ENCODE results near the gene U2AF1L4.

- no peak for TF ChIP-seq CTCF (IDR thresholded peaks at IDR 0.05)
- TF ChIP-seq EP300 (IDR thresholded peaks at IDR 0.05), result no peak
- no peak for TF ChIP-seq POLR2AphosphoS5 (IDR thresholded peaks at IDR 0.05)
- TF ChIP-seq POLR2A (IDR thresholded peaks at IDR 0.05; ENCODE audit: low read depth), result no peak
These were observed 1.3 kb upstream of the U2AF1L4 start for GRCh38 chr19:35746531-35746930.
